HFF-Myc (cell line): ENCODE data around the gene GPR148.

Experiments
- DNase-seq: peaks from one replicate; pipeline ENCODE4 v3.0.0-alpha.2; 2011; ENCODE audit warnings: low read depth; ENCODE audit errors: extremely low read depth
- H3K4me3 ChIP-seq: replicated peaks from 2 replicates; pipeline ENCODE4 v1.5.1; 2011; ENCODE audit warnings: low read depth, mild to moderate bottlenecking, control low read depth, low read length
- TF ChIP-seq, protein P1 (sequence below): IDR thresholded peaks from 2 replicates; pipeline ENCODE4 v1.5.1; 2012; ENCODE audit warnings: mild to moderate bottlenecking, low read depth, low read length, control low read depth; ENCODE audit errors: missing control alignments

Gene GPR148

GRCh38 chr2:130760754-130761751 is 32.2 kb downstream of the GPR148 start:
- no peak overlapping the region for H3K4me3 ChIP-seq
- no peak for DNase-seq
- TF ChIP-seq, protein P1, sequence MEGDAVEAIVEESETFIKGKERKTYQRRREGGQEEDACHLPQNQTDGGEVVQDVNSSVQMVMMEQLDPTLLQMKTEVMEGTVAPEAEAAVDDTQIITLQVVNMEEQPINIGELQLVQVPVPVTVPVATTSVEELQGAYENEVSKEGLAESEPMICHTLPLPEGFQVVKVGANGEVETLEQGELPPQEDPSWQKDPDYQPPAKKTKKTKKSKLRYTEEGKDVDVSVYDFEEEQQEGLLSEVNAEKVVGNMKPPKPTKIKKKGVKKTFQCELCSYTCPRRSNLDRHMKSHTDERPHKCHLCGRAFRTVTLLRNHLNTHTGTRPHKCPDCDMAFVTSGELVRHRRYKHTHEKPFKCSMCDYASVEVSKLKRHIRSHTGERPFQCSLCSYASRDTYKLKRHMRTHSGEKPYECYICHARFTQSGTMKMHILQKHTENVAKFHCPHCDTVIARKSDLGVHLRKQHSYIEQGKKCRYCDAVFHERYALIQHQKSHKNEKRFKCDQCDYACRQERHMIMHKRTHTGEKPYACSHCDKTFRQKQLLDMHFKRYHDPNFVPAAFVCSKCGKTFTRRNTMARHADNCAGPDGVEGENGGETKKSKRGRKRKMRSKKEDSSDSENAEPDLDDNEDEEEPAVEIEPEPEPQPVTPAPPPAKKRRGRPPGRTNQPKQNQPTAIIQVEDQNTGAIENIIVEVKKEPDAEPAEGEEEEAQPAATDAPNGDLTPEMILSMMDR, result no peak

- H3K4me3 ChIP-seq, result no peak overlapping the region
- no peak for DNase-seq
- TF ChIP-seq, protein P1, result no peak
Measured at GRCh38 chr2:130762031-130762909, 33.4 kb downstream of the GPR148 start.

DNA sequence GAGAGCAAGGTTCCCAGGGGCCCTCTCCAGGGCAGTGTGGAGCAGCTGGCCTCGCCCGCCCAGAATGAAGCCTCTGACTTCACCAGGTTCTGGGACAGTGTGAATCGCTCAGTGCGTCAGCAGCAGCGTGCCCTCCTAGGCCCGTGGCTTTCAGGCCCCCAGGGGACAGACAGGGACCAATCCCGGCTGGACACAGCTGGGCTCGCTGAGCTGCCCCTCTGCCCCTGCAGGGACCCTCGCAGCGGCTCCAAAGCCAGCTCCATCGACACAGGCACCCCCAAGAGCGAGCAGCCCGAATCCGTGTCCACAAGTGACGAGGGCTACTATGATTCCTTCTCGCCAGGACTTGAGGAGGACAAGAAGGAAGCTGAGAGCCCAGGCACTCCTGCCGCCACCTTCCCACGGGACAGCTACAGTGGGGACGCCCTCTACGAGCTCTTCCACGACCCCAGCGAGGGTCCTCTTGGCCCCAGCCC is 34.1 kb downstream of the GPR148 start:
- DNase-seq, result no peak
- no peak overlapping the region for H3K4me3 ChIP-seq
- TF ChIP-seq, protein P1, result no peak

DNA sequence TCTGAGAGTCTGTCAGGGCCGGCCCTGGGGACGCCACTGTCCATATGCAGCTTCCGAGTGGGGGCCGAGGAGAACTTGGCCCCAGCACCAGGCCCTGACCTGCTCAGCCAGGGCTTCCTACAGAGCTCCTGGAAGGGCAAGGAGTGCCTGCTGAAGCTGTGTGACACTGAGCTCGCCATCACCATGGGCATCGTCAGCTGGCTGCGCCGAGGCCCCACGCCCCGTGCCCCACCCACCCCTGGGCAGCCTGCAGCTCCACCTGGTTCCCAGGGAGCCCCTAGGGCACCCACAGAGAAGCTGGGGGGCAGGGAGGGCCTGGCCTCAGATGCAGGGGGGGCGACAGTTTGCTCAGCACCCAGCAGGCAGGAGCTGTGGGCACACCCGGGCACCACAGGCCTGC is 34.5 kb downstream of the GPR148 start:
- no peak overlapping the region for H3K4me3 ChIP-seq
- no peak for DNase-seq
- TF ChIP-seq, protein P1, result no peak

DNA sequence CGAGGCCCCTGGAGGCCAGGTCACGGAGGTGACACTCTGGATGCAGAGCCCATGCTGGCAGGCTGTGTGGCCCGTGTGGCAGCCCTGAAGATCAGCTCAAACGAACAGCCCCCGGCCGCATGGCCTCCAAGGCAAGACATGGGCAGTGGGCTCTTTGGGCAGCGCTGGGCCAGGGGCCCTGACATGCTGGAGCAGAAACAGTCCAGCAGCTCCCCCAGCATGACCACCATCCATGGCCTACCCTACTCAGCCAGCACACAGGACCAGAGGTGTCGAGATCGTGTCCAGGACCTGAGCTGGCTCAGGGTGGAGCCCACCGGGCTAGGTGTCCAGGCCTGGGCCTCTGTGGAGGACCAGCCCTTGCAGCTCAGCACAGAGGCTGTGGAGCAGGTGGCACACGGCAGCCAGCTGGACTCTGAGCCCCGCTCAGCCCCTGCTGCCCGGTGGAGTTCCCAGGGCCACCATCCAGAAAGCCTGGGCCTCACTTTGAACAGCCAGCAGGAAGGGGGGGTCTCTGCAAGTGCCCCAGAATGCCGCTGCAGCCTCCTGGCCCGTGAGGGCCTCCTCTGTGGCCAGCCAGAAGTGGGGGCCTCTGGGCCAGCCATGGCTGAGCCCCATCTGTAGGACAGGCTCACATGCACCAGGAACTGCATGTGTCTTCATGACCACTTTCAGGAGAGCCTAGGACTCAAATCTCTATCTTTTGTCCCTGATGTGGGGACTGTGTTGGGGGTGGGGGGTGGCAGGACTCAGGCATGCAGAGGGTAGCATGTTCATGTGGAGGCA is 35.4 kb downstream of the GPR148 start:
- H3K4me3 ChIP-seq, result no peak overlapping the region
- no peak for DNase-seq
- TF ChIP-seq, protein P1, result no peak

- TF ChIP-seq, protein P1, result no peak
- no peak overlapping the region for H3K4me3 ChIP-seq
- no peak for DNase-seq
Measured at GRCh38 chr2:130764821-130765115, 35.9 kb downstream of the GPR148 start.
